Measurements from ENCODE around the gene GLRX3. TPM values are rescaled to one million over a fixed set of nuclear protein-coding genes. Genes with fewer than 3 reads are reported as not detected.

Gene GLRX3
- total RNA-seq, 4 donors from 2014 or later: 28.4 to 38.2 (median 35.9) TPM

GRCh38 chr10:130220251-130221185 is 84.3 kb downstream of the GLRX3 start:
- 85% methylated on average over 19 of the region's 19 CpGs for WGBS, 2 donors
- no peaks in the 10 kb centered on the region for H3K9me3 ChIP-seq
- H3K36me3 ChIP-seq: no peaks in the 10 kb centered on the region
- H3K4me3 ChIP-seq: no peak overlapping the region
- H3K4me1 ChIP-seq: no peaks in the 10 kb centered on the region
- H3K27ac ChIP-seq: no peak overlapping the region
- no peak for DNase-seq (ENCODE audit: low spot score in 2 of 2)
- no peaks in the 10 kb centered on the region for H3K27me3 ChIP-seq
- TF ChIP-seq POLR2A (IDR thresholded peaks at IDR 0.05) (no peak), CTCF (IDR thresholded peaks at IDR 0.05) (no peak), EP300 (IDR thresholded peaks at IDR 0.05) (no peak)

GRCh38 chr10:130221456-130222375 is 85.5 kb downstream of the GLRX3 start:
- no peaks in the 10 kb centered on the region for H3K4me1 ChIP-seq
- no peak overlapping the region for H3K4me3 ChIP-seq
- TF ChIP-seq EP300 (IDR thresholded peaks at IDR 0.05): no peak
- peaks cover 0 to 4% (median 0%) of the 10 kb centered on the region in 4 donors for H3K9me3 ChIP-seq
- WGBS, 2 donors: 73 to 79% methylated on average over 15 of the region's 15 CpGs
- H3K27ac ChIP-seq: no peak overlapping the region
- DNase-seq (ENCODE audit: low spot score in 2 of 2): no peak
- H3K36me3 ChIP-seq: no peaks in the 10 kb centered on the region
- H3K27me3 ChIP-seq: no peaks in the 10 kb centered on the region

- no peaks in the 10 kb centered on the region for H3K36me3 ChIP-seq
- TF ChIP-seq POLR2A (IDR thresholded peaks at IDR 0.05) (no peak), EP300 (IDR thresholded peaks at IDR 0.05) (no peak), CTCF (IDR thresholded peaks at IDR 0.05) (no peak)
- no peaks in the 10 kb centered on the region for H3K4me1 ChIP-seq
- WGBS, 2 donors: 87 to 91% methylated on average over 8 of the region's 8 CpGs
- no peaks in the 10 kb centered on the region for H3K27me3 ChIP-seq
- peaks cover 0 to 11% (median 0%) of the 10 kb centered on the region in 4 donors for H3K9me3 ChIP-seq
- no peak for DNase-seq (ENCODE audit: low spot score in 2 of 2)
- H3K27ac ChIP-seq: no peak overlapping the region
- H3K4me3 ChIP-seq: no peak overlapping the region
These were observed 86.2 kb downstream of the GLRX3 start for GRCh38 chr10:130222381-130222780.

- no peak for TF ChIP-seq CTCF (IDR thresholded peaks at IDR 0.05)
- TF ChIP-seq EP300 (IDR thresholded peaks at IDR 0.05): no peak
- TF ChIP-seq POLR2A (IDR thresholded peaks at IDR 0.05): no peak
- no peak overlapping the region for H3K4me3 ChIP-seq
- no peak for DNase-seq (ENCODE audit: low spot score in 2 of 2)
- H3K9me3 ChIP-seq: peaks cover 0 to 22% (median 0%) of the 10 kb centered on the region in 4 donors
- H3K4me1 ChIP-seq: no peaks in the 10 kb centered on the region
- no peak overlapping the region for H3K27ac ChIP-seq
- H3K27me3 ChIP-seq: no peaks in the 10 kb centered on the region
- H3K36me3 ChIP-seq: no peaks in the 10 kb centered on the region
- WGBS, 2 donors: 68 to 79% methylated on average over 4 of the region's 4 CpGs
These were observed 88.0 kb downstream of the GLRX3 start for GRCh38 chr10:130224228-130224627.

- H3K9me3 ChIP-seq: peaks cover 0 to 22% (median 0%) of the 10 kb centered on the region in 4 donors
- no peak for DNase-seq (ENCODE audit: low spot score in 2 of 2)
- no peaks in the 10 kb centered on the region for H3K27me3 ChIP-seq
- no peak overlapping the region for H3K4me3 ChIP-seq
- no peaks in the 10 kb centered on the region for H3K36me3 ChIP-seq
- H3K4me1 ChIP-seq: no peaks in the 10 kb centered on the region
- H3K27ac ChIP-seq: no peak overlapping the region
- WGBS, 2 donors: 85 to 97% methylated on average over 3 of the region's 3 CpGs
- TF ChIP-seq CTCF (IDR thresholded peaks at IDR 0.05) (no peak), EP300 (IDR thresholded peaks at IDR 0.05) (no peak), POLR2A (IDR thresholded peaks at IDR 0.05) (no peak)
These were observed 89.8 kb downstream of the GLRX3 start for GRCh38 chr10:130226012-130226411.

Measured in tibial nerve (tissue), 4 donors.